Measurements from ENCODE around the gene ZNF398.

DNA sequence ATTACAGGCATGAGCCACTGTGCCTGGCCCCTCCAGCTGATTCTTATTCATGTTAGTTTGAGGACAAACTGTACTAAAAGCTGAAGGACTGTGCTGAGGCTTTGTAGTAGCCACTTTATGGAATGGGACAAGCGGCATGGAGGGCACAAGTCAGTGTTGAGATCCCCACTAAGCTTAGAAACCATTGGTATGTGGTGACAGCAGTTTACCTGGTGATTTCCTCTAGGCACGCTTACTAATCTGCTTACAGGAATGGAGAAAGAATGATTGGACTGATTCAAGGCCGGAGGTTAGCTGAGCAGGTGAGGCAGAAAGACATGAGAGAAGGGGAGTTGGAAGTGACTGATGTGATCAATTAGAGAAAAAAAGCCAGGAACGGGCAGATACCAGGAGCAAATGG lies 3.7 kb downstream of the ZNF398 start:
- no peak for TF ChIP-seq ZNF549 (CRISPR knock-in tag; IDR thresholded peaks at IDR 0.05)
- TF ChIP-seq ATF7 (IDR thresholded peaks at IDR 0.05), result no peak
- TF ChIP-seq ATF7 (CRISPR knock-in tag; IDR thresholded peaks at IDR 0.05), result no peak
- no peak for TF ChIP-seq ZNF724P (CRISPR knock-in tag; IDR thresholded peaks at IDR 0.05; ENCODE audit: borderline replicate concordance)
- TF ChIP-seq, protein P1, sequence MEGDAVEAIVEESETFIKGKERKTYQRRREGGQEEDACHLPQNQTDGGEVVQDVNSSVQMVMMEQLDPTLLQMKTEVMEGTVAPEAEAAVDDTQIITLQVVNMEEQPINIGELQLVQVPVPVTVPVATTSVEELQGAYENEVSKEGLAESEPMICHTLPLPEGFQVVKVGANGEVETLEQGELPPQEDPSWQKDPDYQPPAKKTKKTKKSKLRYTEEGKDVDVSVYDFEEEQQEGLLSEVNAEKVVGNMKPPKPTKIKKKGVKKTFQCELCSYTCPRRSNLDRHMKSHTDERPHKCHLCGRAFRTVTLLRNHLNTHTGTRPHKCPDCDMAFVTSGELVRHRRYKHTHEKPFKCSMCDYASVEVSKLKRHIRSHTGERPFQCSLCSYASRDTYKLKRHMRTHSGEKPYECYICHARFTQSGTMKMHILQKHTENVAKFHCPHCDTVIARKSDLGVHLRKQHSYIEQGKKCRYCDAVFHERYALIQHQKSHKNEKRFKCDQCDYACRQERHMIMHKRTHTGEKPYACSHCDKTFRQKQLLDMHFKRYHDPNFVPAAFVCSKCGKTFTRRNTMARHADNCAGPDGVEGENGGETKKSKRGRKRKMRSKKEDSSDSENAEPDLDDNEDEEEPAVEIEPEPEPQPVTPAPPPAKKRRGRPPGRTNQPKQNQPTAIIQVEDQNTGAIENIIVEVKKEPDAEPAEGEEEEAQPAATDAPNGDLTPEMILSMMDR (CRISPR knock-in tag; IDR thresholded peaks at IDR 0.05), result no peak
- no peak for TF ChIP-seq ZNF256 (CRISPR knock-in tag; conservative IDR thresholded peaks at IDR 0.05)
- TF ChIP-seq CHD2 (IDR thresholded peaks at IDR 0.05; ENCODE audit: low read depth, low read length), result no peak
- TF ChIP-seq POLR2A (IDR thresholded peaks at IDR 0.05; ENCODE audit: insufficient read depth in 1 of 2, low read depth in 2 of 2, low read length in 2 of 2), result no peak
- TF ChIP-seq MAZ (IDR thresholded peaks at IDR 0.05; ENCODE audit: borderline replicate concordance, low read depth, low read length), result no peak
- TF ChIP-seq MAZ (CRISPR knock-in tag; IDR thresholded peaks at IDR 0.05; ENCODE audit: low read depth), result no peak
- no peak for TF ChIP-seq EZH2 (conservative IDR thresholded peaks at IDR 0.05; ENCODE audit: low read depth, low read length)
- TF ChIP-seq CREB1 (IDR thresholded peaks at IDR 0.05), result no peak
- TF ChIP-seq CREB1 (CRISPR knock-in tag; IDR thresholded peaks at IDR 0.05), result no peak
- TF ChIP-seq, protein P2, sequence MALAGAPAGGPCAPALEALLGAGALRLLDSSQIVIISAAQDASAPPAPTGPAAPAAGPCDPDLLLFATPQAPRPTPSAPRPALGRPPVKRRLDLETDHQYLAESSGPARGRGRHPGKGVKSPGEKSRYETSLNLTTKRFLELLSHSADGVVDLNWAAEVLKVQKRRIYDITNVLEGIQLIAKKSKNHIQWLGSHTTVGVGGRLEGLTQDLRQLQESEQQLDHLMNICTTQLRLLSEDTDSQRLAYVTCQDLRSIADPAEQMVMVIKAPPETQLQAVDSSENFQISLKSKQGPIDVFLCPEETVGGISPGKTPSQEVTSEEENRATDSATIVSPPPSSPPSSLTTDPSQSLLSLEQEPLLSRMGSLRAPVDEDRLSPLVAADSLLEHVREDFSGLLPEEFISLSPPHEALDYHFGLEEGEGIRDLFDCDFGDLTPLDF (CRISPR knock-in tag; IDR thresholded peaks at IDR 0.05), result no peak
